GM12865 (cell line): ENCODE data around the gene PCGF1.

Experiments used
- DNase-seq: peaks from one replicate; pipeline ENCODE4 v3.0.0; 2010; ENCODE audit warnings: low read depth
- H3K4me3 ChIP-seq: 2 replicates; pipeline ENCODE4 v1.5.1; 2011; ENCODE audit warnings: mild to moderate bottlenecking, low read depth, low read length, control low read depth
- TF ChIP-seq, protein P1 (sequence below): IDR thresholded peaks from 2 replicates; pipeline ENCODE4 v1.5.1; 2011; ENCODE audit warnings: low read length, control low read depth, low read depth, inconsistent platforms; ENCODE audit not compliant: insufficient read depth; ENCODE audit errors: missing control alignments

PCGF1 gene

DNA sequence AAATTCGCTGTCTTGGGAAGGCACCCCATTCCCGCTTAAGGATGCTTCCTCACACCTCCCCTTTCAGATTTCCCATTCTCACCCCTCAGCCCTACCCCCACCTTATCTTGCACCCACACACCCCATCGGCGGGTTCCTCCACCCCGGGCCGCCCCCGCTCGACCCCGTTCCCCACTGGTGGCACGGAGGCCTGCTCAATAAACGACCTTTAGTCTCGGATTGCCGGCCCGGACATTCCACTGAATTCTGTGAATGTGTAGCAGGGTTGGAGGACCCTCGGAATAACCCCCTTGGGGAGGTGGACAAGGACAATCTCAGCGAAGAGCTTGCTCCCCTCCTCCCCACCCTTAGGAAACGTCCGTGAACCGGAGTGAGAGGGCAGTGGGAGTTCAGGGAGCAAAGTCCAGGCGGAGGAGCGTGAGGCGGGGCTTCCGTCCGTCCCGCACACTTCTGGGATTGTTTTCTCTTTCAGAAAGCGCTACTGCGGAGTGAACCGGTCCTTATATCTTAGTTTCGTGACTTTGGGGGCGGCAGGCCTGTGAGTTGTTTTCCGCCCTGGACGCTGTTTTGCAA is 5.3 kb downstream of the PCGF1 start:
- TF ChIP-seq, protein P1, sequence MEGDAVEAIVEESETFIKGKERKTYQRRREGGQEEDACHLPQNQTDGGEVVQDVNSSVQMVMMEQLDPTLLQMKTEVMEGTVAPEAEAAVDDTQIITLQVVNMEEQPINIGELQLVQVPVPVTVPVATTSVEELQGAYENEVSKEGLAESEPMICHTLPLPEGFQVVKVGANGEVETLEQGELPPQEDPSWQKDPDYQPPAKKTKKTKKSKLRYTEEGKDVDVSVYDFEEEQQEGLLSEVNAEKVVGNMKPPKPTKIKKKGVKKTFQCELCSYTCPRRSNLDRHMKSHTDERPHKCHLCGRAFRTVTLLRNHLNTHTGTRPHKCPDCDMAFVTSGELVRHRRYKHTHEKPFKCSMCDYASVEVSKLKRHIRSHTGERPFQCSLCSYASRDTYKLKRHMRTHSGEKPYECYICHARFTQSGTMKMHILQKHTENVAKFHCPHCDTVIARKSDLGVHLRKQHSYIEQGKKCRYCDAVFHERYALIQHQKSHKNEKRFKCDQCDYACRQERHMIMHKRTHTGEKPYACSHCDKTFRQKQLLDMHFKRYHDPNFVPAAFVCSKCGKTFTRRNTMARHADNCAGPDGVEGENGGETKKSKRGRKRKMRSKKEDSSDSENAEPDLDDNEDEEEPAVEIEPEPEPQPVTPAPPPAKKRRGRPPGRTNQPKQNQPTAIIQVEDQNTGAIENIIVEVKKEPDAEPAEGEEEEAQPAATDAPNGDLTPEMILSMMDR = no peak
- H3K4me3 ChIP-seq = peak overlapping the region; percentile 72
- DNase-seq = no peak

DNA sequence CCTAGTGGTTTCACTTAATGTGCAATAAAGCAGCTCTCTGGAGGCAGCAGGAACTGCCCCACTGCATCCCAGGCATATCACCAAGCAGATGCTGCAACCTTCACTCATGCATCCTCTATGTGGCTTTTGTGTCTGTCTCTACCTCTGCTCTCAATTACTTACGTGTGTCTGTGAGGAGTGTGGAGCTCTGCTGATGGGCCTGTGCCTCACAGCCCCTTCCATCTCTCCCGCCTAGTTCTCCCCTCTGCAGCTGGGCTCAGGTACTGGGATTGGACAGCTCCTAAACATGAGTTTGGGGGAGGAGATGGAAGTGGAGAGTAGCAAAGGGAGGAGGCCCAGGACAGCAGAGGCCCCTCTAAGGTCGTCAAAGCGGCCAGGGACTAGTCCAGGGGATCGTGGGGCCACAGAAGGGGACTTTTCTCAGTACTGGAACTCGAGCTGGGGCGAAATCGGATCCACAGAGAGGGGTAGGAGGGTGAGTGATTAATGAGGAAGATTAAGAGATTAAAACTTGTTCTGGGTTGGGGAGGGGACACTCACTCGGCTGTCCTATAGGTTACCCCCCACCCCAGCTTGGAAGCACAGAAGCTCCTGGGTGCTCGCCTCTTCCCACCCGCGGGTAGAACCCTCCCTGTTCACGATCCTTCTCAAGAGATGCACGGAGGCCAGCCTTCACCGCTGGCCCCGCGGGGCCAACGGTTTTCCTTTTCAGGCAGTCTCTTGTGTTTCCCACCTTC is 6.0 kb downstream of the PCGF1 start:
- TF ChIP-seq, protein P1 = no peak
- no peak overlapping the region for H3K4me3 ChIP-seq
- DNase-seq = no peak

DNA sequence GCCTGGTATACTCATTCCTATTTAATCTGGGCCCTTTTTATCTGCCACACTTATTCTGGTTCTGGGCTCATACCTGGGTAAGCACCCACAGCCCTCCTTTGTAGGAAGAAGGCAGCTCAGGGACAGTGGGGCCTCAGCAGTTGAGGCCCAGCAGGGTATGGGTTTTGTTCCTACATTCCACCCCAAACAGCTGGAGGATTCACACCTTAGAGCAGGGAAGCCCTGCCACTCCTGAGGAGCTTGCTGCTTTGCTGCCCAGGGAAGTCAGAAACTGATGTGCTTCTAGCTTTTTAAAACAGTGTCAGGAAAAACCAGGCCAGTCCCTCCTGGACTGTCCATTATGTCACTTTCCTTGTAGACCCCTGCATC is 6.9 kb downstream of the PCGF1 start:
- DNase-seq = no peak
- TF ChIP-seq, protein P1 = no peak
- no peak overlapping the region for H3K4me3 ChIP-seq

DNA sequence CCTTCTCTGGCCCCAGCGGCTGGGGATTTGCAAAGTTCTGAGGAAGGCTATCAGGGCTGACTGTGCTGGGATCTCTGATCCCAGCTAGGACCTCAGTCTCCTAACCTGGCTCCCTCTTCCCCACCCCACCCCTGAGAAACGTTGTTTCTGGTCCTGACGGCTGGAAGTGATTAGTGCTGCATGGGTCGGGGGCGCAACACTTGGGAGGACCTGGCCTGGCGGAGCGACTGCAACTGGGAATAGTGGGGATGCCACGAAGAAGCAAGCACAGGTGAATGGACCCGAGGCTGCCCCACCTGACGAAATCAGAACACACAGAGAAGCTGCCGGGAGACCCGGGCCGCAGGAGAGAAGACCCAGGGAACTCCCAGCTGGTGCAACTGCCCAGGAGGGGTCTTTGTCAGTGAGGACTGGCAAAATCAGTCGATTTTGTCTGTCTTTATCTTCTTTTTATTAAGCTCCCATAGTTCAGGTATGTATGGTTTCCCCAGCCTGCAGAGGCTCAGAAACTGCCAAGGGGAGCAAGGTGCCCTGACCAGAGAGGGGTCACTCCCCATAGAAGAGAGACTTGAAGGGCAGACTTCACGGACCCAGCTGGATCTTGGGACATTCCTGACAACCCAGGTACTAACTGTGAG is 7.4 kb downstream of the PCGF1 start:
- TF ChIP-seq, protein P1 = no peak
- no peak overlapping the region for H3K4me3 ChIP-seq
- DNase-seq = no peak

DNA sequence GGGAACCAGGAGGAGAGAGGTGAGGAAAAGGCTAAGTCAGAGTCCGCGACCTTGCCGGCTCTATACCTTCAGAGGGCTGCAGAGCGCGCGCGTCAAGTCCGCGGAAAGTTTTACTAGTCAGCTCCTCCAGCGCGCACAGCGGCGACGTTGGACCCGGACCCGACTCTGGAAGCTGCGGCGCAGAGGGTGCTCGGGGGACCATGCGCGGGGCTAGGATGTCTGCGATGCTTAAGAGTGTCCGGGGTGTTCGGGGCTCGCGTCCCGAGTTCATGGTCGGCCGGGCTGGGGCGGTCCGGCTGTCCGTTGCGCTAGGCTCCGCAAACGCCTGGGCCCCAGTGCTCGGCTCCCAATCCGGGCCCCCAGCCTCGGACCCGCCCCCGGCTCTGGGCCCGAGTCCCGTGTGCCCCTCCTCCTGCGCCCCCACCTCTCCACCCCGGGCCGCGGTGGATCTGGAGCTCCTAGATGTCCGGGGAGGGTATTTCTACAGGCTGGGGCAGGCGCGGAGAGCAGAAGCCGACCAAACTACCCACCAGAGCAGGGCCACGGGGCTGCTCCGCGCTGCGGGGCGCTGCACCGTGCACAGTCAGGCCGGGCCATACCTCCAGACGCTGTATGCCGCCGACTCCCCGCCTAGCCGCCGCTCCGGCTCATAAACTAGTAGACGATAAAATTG is 8.1 kb downstream of the PCGF1 start, which contains the start of gene LBX2:
Gene LBX2, minus strand, starts transcription at position 337 of the 673 bp plus-strand sequence. Its CDS starts 66 bp downstream, at position 271.
- H3K4me3 ChIP-seq = peak within 1 kb of the TSS; percentile 43
- no peak for DNase-seq
- TF ChIP-seq, protein P1 = no peak

DNA sequence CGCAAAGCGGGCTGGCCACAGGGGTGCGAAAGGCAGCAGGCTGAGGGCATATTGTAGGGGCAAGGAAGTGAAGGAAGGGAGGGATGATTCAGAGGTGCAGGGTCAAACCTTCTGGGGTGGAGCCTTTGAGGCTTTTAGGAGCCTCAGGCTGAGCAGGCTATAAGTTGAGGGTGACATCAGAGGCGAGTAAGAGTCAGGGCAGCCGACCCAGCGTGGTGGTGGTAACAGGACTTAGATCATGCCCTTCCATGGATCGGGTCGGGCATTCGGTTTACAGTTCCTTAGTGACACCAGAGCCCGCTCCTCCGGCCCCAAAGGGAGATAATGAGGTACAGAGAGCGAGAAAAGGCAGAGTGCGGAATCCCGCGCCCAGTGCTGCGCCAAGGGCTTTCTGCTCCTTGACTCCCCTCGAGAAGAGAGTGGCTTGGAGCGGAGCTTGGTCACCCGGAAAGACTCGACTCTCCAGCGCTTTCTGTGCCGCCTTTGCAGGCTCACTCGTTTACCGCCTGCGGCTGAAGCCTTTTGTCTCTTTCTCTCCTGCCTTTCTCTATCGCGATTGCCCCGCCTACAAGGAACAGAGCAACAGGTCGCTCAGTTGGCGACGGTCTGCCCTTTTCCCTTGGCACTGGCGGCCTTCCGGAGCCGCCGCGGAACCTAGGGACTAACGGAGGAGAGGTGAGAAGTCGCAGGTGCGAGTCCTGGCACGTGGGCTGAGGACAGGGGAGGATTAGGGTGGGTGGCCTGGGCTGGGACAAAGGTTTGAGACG is 8.8 kb downstream of the PCGF1 start:
- TF ChIP-seq, protein P1 = no peak
- H3K4me3 ChIP-seq = peak overlapping the region; percentile 43
- peak; percentile 46 for DNase-seq
